Retina (tissue), 1 donor: ENCODE data around the gene MAP2K2.
"Not testable (repeated sequence)": the region's sequence is repeated elsewhere in the genome, so short reads cannot be mapped to it uniquely, and the experiment has no call there.

Experiments
- DNase-seq: peaks from one replicate; pipeline ENCODE4 v3.0.0-alpha.2; 2016

The MAP2K2 gene

DNA sequence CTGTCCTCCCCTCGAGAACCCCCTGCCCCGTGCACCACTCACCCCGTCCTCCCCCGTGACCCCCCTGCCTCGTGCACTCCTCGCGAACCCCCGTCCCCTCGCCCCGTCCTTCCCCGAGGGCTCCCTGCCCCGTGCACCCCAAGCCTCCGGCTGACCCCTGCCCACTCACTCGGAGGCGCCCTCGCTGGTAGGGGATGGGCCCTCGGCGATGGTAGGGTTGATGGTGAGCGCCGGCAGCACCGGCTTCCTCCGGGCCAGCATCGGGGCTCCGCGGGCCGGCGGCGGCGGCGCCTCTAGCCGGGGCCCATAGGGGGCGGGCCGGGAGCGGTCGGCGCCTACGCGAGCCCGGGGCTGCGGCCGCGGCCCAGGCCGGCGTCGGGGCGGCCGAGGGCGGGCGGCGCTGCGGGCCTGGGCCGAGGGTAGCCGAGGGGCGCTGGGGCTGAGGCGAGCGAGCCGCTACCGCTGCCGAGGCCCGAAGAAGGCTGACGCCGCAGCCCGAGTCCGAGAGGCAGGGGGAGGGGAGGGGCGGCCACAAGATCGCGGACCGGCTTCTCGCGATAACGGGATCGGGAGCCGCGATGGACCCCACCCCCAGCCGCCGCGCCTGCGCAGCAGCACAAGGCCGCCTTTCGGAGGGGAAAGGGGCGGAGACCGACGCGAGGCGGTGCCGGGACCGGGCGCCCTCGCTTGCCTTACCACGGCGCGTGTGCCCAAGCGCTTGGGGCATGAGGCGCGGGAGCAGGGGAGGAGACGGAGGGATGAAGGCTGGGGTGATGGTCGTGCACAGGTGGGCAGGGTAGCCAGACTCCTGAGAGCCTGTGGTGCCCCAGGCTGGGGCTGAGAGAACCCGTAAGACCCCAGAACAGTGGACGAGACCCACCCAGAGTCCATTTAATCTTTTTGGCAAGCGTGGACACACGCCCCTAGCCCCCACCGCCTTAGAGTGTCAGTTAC lies at the start of gene MAP2K2:
Gene MAP2K2 (minus strand): TSS at position 508 of the 954 bp plus-strand sequence. CDS start 247 bp downstream, at position 261.
- DNase-seq: peak; percentile 94

- peak; percentile 82 for DNase-seq
Measured at GRCh38 chr19:4172861-4173473, 49.0 kb upstream of the MAP2K2 start.

DNA sequence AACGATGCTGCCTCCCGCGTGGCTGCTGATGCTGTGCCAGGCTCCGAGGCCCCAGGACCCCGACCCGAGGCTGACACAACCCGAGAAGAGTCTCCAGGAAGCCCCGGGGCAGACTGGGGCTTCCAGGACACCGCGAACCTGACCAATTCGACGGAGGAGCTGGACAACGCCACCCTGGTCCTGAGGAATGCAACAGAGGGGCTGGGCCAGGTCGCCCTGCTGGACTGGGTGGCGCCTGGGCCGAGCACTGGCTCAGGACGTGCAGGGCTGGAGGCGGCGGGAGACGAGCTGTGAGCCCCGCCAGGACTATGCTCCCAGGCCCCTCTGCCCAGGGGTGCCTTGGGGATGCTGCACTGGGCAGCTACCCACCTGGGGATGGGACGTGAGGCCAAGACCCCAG lies 47.8 kb upstream of the MAP2K2 start:
- DNase-seq: no peak

DNA sequence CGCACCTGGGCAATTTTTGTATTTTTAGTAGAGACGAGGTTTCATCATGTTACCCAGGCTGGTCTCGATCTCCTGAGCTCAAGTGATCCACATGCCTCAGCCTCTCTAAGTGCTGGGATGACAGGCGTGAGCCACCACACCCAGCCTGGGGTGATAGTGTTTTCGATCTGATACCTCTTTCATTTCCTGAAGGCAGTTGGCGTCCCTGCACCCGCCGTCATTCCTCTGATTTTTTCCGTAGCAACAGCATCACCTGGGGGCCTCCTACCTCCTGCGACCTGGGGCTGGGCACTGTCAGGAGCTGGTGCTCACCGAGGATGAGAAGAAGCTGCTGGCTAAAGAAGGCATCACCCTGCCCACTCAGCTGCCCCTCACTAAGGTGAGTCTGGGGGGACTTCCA lies 40.3 kb upstream of the MAP2K2 start:
- no peak for DNase-seq

- no peak for DNase-seq
Measured at GRCh38 chr19:4161415-4162077, 37.6 kb upstream of the MAP2K2 start.

GRCh38 chr19:4157971-4158370 lies 34.0 kb upstream of the MAP2K2 start:
- DNase-seq: not testable (repeated sequence)

GRCh38 chr19:4157164-4157563 lies 33.2 kb upstream of the MAP2K2 start:
- DNase-seq: no peak

- no peak for DNase-seq
Measured at GRCh38 chr19:4154571-4155312, 30.8 kb upstream of the MAP2K2 start.

DNA sequence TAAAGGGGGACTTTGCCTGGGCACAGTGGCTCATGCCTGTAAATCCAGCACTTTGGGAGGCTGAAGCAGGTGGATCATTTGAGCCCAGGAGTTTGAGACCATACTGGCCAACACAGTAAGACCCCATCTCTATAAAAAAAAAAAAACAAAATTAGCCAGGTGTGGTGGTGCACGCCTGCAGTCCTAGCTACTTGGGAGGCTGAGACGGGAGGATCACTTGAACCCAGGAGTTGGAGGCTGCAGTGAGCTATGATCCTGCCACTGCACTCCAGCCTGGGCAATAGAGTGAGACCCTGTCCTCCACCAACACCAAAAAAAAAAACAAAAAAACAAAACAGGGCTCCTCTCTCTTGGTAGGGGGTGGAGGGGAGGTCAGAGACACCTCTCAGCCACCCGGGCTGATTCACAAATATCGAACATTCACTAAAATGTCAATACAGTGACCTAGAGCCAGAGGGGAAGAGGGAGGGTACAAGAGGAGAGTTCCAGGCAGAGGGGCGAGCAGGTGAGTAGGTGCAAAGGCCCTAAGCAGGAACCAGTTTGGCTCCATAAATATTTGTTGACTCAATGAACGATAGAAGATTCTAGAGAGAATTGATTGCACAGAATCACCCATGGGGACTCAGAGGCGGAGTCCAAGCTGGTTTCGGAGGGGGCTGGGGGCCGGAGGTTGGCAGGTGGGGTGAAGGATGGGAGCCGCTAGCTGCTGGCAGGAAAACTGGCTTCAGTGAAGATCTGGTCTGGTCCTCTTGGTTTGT lies 28.5 kb upstream of the MAP2K2 start:
- DNase-seq: no peak

GRCh38 chr19:4151623-4152022 lies 27.7 kb upstream of the MAP2K2 start:
- DNase-seq: no peak

GRCh38 chr19:4149518-4150288 lies 25.8 kb upstream of the MAP2K2 start:
- DNase-seq: no peak

GRCh38 chr19:4144666-4145249 lies 20.8 kb upstream of the MAP2K2 start:
- DNase-seq: no peak

- not testable (repeated sequence) for DNase-seq
Measured at GRCh38 chr19:4142916-4143315, 19.0 kb upstream of the MAP2K2 start.

DNA sequence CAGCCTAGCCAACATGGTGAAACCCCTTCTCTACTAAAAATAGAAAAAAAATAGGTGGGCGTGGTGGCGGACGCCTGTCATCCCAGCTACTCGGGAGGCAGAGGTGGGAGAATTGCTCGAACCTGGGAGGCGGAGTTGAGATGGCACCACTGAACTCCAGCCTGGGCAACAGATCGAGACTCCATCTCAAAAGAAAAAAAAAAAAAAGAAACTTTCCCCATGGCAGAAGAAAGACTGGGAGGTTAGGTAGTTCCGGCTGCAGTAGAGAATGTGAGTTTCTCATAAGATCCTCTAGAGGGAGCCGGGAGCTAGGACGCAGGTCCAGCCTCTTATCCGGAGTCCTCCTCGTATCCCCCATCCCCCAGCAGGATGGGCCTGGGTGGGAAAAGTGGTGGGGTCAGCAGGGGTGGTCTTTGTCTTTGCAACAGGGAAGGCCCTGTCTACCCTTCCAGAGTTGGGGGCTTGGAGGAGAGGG lies 16.4 kb upstream of the MAP2K2 start:
- peak; percentile 51 for DNase-seq

- peak; percentile 55 for DNase-seq
Measured at GRCh38 chr19:4139614-4140236, 15.8 kb upstream of the MAP2K2 start.

DNA sequence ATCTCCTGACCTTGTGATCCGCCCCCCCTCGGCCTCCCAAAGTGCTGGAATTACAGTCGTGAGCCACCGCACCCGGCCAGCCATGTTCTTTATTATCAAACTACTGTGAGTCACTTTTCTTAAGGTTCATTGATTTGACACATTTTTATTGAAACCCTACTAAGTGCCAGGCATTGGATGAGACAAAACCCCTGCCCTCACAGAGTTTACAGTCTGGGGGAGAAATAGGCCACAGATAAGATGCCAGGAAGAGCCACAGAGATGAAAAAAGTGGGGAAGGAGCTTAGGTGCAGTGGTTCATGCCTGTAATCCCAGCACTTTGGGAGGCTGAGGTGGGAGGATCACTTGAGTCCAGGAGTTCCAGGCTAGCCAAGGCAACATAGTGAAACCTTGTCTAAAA lies 14.5 kb upstream of the MAP2K2 start:
- no peak for DNase-seq

DNA sequence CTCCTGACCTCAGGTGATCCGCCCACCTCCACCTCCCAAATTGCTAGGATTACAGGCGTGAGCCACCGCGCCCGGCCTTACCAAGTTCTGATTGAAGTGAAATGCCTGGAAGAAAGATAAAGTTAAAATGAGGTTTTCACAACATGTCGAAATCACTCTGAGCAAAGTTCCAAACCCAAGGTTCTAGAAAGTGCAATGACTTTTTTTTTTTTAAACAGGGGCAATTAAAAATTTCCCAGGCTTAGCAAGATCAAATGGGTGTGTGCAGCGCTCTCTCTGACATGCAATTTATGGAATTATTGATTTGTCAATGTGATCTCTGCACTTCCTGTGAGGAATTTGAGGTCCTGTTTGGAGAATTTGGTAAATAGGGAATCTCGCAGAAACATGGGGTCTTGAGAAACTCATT lies 12.8 kb upstream of the MAP2K2 start:
- DNase-seq: no peak

GRCh38 chr19:4135386-4135785 lies 11.5 kb upstream of the MAP2K2 start:
- DNase-seq: not testable (repeated sequence)

- no peak for DNase-seq
Measured at GRCh38 chr19:4134351-4134750, 10.4 kb upstream of the MAP2K2 start.

GRCh38 chr19:4130744-4131438 lies 7.0 kb upstream of the MAP2K2 start:
- DNase-seq: no peak
